ENCODE measurements around the gene SPAG8.

GRCh38 chr9:35835216-35835632 lies 23.2 kb upstream of the SPAG8 start:
- TF ChIP-seq, protein P1, sequence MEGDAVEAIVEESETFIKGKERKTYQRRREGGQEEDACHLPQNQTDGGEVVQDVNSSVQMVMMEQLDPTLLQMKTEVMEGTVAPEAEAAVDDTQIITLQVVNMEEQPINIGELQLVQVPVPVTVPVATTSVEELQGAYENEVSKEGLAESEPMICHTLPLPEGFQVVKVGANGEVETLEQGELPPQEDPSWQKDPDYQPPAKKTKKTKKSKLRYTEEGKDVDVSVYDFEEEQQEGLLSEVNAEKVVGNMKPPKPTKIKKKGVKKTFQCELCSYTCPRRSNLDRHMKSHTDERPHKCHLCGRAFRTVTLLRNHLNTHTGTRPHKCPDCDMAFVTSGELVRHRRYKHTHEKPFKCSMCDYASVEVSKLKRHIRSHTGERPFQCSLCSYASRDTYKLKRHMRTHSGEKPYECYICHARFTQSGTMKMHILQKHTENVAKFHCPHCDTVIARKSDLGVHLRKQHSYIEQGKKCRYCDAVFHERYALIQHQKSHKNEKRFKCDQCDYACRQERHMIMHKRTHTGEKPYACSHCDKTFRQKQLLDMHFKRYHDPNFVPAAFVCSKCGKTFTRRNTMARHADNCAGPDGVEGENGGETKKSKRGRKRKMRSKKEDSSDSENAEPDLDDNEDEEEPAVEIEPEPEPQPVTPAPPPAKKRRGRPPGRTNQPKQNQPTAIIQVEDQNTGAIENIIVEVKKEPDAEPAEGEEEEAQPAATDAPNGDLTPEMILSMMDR (IDR thresholded peaks at IDR 0.05) = peak in 2 of 12 donors; percentile 15 to 23
- TF ChIP-seq POLR2A (IDR thresholded peaks at IDR 0.05) = no peak
